Keratinocyte (primary cell): ENCODE measurements around the gene CHERP. TPM values are rescaled to one million over a fixed set of nuclear protein-coding genes. Genes with fewer than 3 reads are reported as not detected.

Experiments
- DNase-seq: peaks from one replicate; pipeline ENCODE4 v3.0.0-alpha.2; 2011; ENCODE audit warnings: low read depth, missing footprints, low spot score
- FAIRE-seq: peaks from 2 replicates; lab custom pipeline; 2011; peaks lifted over from hg19 to GRCh38; lab: Jason Lieb, UNC
- H2AFZ ChIP-seq: 2 replicates; pipeline ENCODE4 v1.6.0; 2012; ENCODE audit warnings: low read length, control low read depth, inconsistent platforms; ENCODE audit not compliant: control insufficient read depth
- H3K27ac ChIP-seq: 2 replicates; pipeline ENCODE4 v1.5.1; 2011; ENCODE audit warnings: low read length; ENCODE audit not compliant: control insufficient read depth, insufficient read depth
- H3K27me3 ChIP-seq: 3 replicates; pipeline ENCODE4 v1.6.0; 2011; ENCODE audit warnings: low read length; ENCODE audit not compliant: control insufficient read depth, insufficient read depth; ENCODE audit errors: extremely low read depth
- H3K36me3 ChIP-seq, 2 experiments: 2 replicates in 1 of 2; 3 replicates in 1 of 2; pipeline ENCODE4 v1.5.1; 2011; ENCODE audit warnings: low read length in 2 of 2, mild to moderate bottlenecking in 1 of 2; ENCODE audit not compliant: control insufficient read depth in 2 of 2, insufficient read depth in 2 of 2; ENCODE audit errors: extremely low read depth in 1 of 2
- H3K4me1 ChIP-seq: 3 replicates; pipeline ENCODE4 v1.5.1; 2011; ENCODE audit warnings: low read length; ENCODE audit not compliant: control insufficient read depth, insufficient read depth; ENCODE audit errors: extremely low read depth
- H3K4me2 ChIP-seq: 3 replicates; pipeline ENCODE4 v1.6.0; 2011; ENCODE audit warnings: low read depth, low read length; ENCODE audit not compliant: control insufficient read depth, insufficient read depth; ENCODE audit errors: extremely low read depth
- H3K4me3 ChIP-seq, 3 experiments: fragments of 200-600 bp in 1 of 3; sonication (generic) in 1 of 3; 2 replicates in 2 of 3; 3 replicates in 1 of 3; pipeline ENCODE4 v1.5.1; 2011 to 2016; ENCODE audit warnings: low read length in 3 of 3, mild to moderate bottlenecking in 3 of 3, control low read depth in 2 of 3, inconsistent platforms in 1 of 3, low read depth in 1 of 3, mixed read lengths in 1 of 3, mixed run types in 1 of 3, moderate library complexity in 1 of 3; ENCODE audit not compliant: control insufficient read depth in 2 of 3, insufficient read depth in 2 of 3; ENCODE audit errors: extremely low read depth in 1 of 3
- H3K79me2 ChIP-seq: 2 replicates; pipeline ENCODE4 v1.6.0; 2012; ENCODE audit warnings: low read length; ENCODE audit not compliant: control insufficient read depth, insufficient read depth
- H3K9ac ChIP-seq: 3 replicates; pipeline ENCODE4 v1.6.0; 2011; ENCODE audit warnings: low read length; ENCODE audit not compliant: control insufficient read depth, insufficient read depth; ENCODE audit errors: extremely low read depth
- H3K9me1 ChIP-seq: 3 replicates; pipeline ENCODE4 v1.6.0; 2011; ENCODE audit warnings: low read length; ENCODE audit not compliant: control insufficient read depth, insufficient read depth; ENCODE audit errors: extremely low read depth
- H3K9me3 ChIP-seq: 2 replicates; pipeline ENCODE4 v1.5.1; 2012; ENCODE audit warnings: low read depth, low read length; ENCODE audit not compliant: control insufficient read depth
- H4K20me1 ChIP-seq: 3 replicates; pipeline ENCODE4 v1.6.0; 2011; ENCODE audit warnings: low read length; ENCODE audit not compliant: control insufficient read depth, insufficient read depth; ENCODE audit errors: extremely low read depth
- CTCF ChIP-seq, 3 experiments: IDR thresholded peaks in 1 of 3; conservative IDR thresholded peaks in 1 of 3; optimal IDR thresholded peaks in 1 of 3; 2 replicates in 2 of 3; 3 replicates in 1 of 3; pipeline versions ENCODE3 to v1.5.1; 2011; ENCODE audit warnings: low read length in 3 of 3, mild to moderate bottlenecking in 3 of 3, moderate library complexity in 2 of 3, control low read depth in 1 of 3, inconsistent platforms in 1 of 3; ENCODE audit not compliant: insufficient read depth in 2 of 3; ENCODE audit errors: extremely low read depth in 1 of 3
- EZH2 ChIP-seq: IDR thresholded peaks from one replicate; pipeline ENCODE4 v1.6.1; 2012; ENCODE audit warnings: inconsistent platforms, mild to moderate bottlenecking, low read length, moderate library complexity
- dilution Hi-C: fragments of 300-500 bp; cut with MboI; formaldehyde crosslinking; loops from one replicate; pipeline ENCODE4 v1.7.0; 2020; ENCODE audit warnings: low sequenced_read_pairs; ENCODE audit not compliant: extremely low pct_ligation_motif_present
- polyA plus RNA-seq, 5 experiments: library from polyadenylated mRNA; depleted of rRNA in 3 of 5; stranded (reverse) in 3 of 5; stranded (forward) in 1 of 5; unstranded in 1 of 5; fragments of >200 nt; gene quantifications; 1 replicate in 1 of 5; 2 replicates in 3 of 5; 3 replicates in 1 of 5; pipeline versions ENCODE4 v1.2.1 to v1.2.3, GENCODE V29; 2011 to 2012; ENCODE audit warnings: missing spikeins in 2 of 5, low read depth in 1 of 5, low replicate concordance in 1 of 5

CHERP gene
- polyA plus RNA-seq, 1 donor (not counting 4 experiments of a cell fraction or from before 2014, with no cell fraction given), result 3.6 TPM

- Histone ChIP-seq H3K4me3 (no peak overlapping the region), H3K4me1 (peaks cover 31% of the 10 kb centered on the region), H3K9me1 (no peaks in the 10 kb centered on the region), H4K20me1 (peaks cover 10% of the 10 kb centered on the region), H2AFZ (no peak overlapping the region), H3K27me3 (no peaks in the 10 kb centered on the region), H3K27ac (no peak overlapping the region), H3K36me3 (peaks cover 13 to 19% of the 10 kb centered on the region in 2 experiments), H3K4me2 (no peak overlapping the region), H3K9ac (no peak overlapping the region), H3K9me3 (no peaks in the 10 kb centered on the region), H3K79me2 (peaks cover 93% of the 10 kb centered on the region)
- dilution Hi-C loops, result no loop called here
- FAIRE-seq (no peak), DNase-seq (no peak)
- no peak for TF ChIP-seq EZH2
- no peak for TF ChIP-seq CTCF (optimal IDR thresholded peaks at IDR 0.05 in 1 of 3, IDR thresholded peaks at IDR 0.05 in 1 of 3, conservative IDR thresholded peaks at IDR 0.05 in 1 of 3; ENCODE audit: extremely low read depth in 1 of 3, insufficient read depth in 2 of 3, low read length in 3 of 3)
Observed at GRCh38 chr19:16575282-16575681, 33.0 kb upstream of the CHERP start.

- FAIRE-seq, result no peak
- peaks cover 35% of the 10 kb centered on the region for H3K4me1 ChIP-seq
- H3K4me2 ChIP-seq, result peak overlapping the region; percentile 92
- DNase-seq, result no peak
- TF ChIP-seq EZH2, result no peak
- TF ChIP-seq CTCF (optimal IDR thresholded peaks at IDR 0.05 in 1 of 3, IDR thresholded peaks at IDR 0.05 in 1 of 3, conservative IDR thresholded peaks at IDR 0.05 in 1 of 3; ENCODE audit: extremely low read depth in 1 of 3, insufficient read depth in 2 of 3, low read length in 3 of 3), result no peak
- H3K9ac ChIP-seq, result no peak overlapping the region
- peaks cover 3% of the 10 kb centered on the region for H3K9me1 ChIP-seq
- peaks cover 93% of the 10 kb centered on the region for H3K79me2 ChIP-seq
- H3K27me3 ChIP-seq, result no peaks in the 10 kb centered on the region
- peaks cover 5% of the 10 kb centered on the region for H4K20me1 ChIP-seq
- no peaks in the 10 kb centered on the region for H3K9me3 ChIP-seq
- H3K4me3 ChIP-seq, result no peak overlapping the region
- dilution Hi-C loops, result no loop called here
- no peak overlapping the region for H2AFZ ChIP-seq
- no peak overlapping the region for H3K27ac ChIP-seq
- H3K36me3 ChIP-seq, result peaks cover 19 to 24% of the 10 kb centered on the region in 2 experiments
Observed at GRCh38 chr19:16573925-16574324, 31.7 kb upstream of the CHERP start.
